ENCODE data around the gene EGLN3.

DNA sequence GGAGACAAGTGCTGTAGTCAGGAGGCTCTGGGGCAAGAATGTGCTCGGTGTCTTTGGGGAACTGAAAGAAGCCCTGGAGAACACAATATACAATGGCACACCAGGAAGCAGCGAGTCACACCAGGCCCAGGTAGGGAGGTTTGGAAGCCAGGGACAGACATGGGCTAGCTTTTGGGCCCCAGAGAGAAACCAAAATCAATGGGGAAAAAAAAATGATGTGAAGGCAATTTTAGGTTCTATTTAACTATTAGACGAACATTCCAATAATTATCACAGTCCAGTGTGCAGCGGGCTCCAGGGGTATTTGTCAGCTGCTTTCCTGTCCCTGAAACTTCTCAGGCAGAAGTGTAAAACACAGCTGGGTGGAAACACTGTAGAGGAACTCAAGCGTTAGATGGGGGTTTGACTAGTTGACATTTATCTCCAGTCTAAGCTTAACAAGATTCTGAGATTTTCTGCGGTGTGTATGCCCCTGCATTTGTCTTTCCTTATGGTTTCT lies 21.8 kb upstream of the EGLN3 start:
- TF ChIP-seq ZNF565 (CRISPR knock-in tag; conservative IDR thresholded peaks at IDR 0.05; ENCODE audit: low read depth) (no peak), ISL1 (CRISPR knock-in tag; IDR thresholded peaks at IDR 0.05) (no peak), ZFP30 (CRISPR knock-in tag; IDR thresholded peaks at IDR 0.05) (no peak), ZFP3 (CRISPR knock-in tag; IDR thresholded peaks at IDR 0.05) (no peak), TOX (CRISPR knock-in tag; IDR thresholded peaks at IDR 0.05; ENCODE audit: borderline replicate concordance) (no peak)
